LNCAP (cell line): ENCODE data around the gene CPSF4L.

Experiments used
- TF ChIP-seq, protein P1 (sequence below): fragments of 450-650 bp; IDR thresholded peaks from 2 replicates; pipeline ENCODE4 v1.5.1; 2017; ENCODE audit warnings: mild to moderate bottlenecking

The CPSF4L gene

DNA sequence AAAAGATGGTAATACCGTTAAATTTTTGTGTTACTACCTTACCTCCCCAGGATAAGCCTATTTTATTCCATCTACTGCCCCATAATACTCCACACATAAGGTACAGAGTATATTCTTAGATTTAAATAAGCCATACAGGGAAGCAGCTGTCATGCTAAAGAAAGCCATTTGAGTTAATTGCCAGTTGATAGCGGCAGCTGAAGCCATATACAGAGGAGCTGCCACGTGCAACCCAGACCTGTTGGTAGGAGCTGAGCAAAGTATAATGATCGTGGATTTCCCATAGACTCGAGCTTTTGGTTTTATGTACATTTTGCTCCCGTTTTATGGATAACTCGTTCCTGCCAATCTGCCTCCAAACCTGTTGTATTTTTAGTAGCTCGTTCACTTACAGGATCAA is 12.0 kb downstream of the CPSF4L start:
- TF ChIP-seq, protein P1, sequence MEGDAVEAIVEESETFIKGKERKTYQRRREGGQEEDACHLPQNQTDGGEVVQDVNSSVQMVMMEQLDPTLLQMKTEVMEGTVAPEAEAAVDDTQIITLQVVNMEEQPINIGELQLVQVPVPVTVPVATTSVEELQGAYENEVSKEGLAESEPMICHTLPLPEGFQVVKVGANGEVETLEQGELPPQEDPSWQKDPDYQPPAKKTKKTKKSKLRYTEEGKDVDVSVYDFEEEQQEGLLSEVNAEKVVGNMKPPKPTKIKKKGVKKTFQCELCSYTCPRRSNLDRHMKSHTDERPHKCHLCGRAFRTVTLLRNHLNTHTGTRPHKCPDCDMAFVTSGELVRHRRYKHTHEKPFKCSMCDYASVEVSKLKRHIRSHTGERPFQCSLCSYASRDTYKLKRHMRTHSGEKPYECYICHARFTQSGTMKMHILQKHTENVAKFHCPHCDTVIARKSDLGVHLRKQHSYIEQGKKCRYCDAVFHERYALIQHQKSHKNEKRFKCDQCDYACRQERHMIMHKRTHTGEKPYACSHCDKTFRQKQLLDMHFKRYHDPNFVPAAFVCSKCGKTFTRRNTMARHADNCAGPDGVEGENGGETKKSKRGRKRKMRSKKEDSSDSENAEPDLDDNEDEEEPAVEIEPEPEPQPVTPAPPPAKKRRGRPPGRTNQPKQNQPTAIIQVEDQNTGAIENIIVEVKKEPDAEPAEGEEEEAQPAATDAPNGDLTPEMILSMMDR: no peak

GRCh38 chr17:73248532-73248931 is 13.1 kb downstream of the CPSF4L start:
- TF ChIP-seq, protein P1: no peak

DNA sequence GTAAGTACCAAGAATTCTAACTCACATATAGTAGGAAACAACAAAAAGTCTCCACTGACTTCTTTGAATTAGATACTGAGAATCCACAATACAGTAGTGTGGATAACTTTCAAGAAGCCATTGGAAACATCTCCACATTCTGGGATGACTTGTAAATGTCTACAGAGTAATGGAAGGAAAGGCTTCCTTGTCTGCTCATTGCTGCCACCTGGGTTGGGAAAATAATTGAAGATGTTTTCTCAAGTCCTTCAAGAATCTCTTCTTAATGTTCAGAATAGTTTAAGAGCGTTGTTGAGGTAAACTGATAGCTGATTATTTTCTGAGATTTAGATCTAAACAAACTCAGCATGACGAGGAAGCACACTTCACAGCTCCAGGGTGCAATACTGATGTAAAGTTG is 14.0 kb downstream of the CPSF4L start:
- TF ChIP-seq, protein P1: no peak

- TF ChIP-seq, protein P1: no peak
Measured at GRCh38 chr17:73240561-73240960, 21.1 kb downstream of the CPSF4L start.

DNA sequence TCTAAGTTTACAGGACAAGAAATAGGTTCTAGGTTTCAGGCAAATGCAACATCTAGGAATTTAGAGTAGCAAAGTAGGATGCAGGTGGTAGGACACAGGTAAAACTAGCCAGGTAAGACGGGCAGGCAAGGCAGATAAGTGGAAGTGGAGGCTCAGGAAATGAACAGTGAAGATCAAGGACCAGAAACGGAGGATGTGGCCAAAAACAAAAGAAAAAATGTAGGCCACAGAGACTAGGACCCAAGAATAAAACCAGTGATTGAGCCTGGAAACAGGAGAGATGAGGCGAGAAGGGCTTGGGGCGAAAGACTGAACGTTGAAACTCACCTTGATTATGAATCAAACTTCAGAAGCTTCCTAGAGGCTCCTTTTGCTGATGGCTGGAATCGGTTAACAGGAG is 24.0 kb downstream of the CPSF4L start:
- TF ChIP-seq, protein P1: no peak

DNA sequence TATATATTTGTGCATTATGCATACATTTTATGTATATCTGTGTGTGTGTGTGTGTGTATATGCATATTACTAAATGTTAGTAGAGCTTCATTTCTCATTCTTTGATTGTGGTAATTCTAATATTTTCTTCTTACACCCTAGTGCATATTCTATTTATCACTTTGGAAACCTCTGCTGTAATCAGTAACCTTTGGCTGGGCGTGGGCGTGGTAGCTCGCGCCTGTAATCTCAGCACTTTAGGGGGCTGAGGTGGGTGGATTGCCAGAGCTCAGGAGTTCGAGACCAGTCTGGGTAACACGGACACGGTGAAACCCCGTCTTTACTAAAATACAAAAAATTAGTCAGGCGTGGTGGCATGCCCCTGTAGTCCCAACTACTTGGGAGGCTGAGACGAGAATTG is 26.9 kb downstream of the CPSF4L start:
- TF ChIP-seq, protein P1: no peak

- TF ChIP-seq, protein P1: no peak
Measured at GRCh38 chr17:73232587-73233373, 28.9 kb downstream of the CPSF4L start.
